Stimulated activated CD8-positive, alpha-beta memory T cell treated with anti-CD3 and anti-CD28 coated beads, Interleukin-4, amount 100 ng/mL, for 1 hour (primary cell): ENCODE results near the gene TDRD7.
"Not testable (repeated sequence)": the region's sequence is repeated elsewhere in the genome, so short reads cannot be mapped to it uniquely, and the experiment has no call there.

Source experiments
- DNase-seq, 2 donors: peaks; one replicate each; pipeline ENCODE4 v3.0.0-alpha.2; 2020; ENCODE audit warnings: low read depth in 2 of 2, low spot score in 1 of 2

Gene TDRD7

GRCh38 chr9:97478301-97478981 is 66.5 kb downstream of the TDRD7 start:
- DNase-seq: no peak

- no peak for DNase-seq
Measured at GRCh38 chr9:97479496-97480159, 67.7 kb downstream of the TDRD7 start.

GRCh38 chr9:97480174-97480573 is 68.3 kb downstream of the TDRD7 start:
- DNase-seq: no peak

- DNase-seq: no peak
Measured at GRCh38 chr9:97480749-97481148, 68.9 kb downstream of the TDRD7 start.

- no peak for DNase-seq
Measured at GRCh38 chr9:97484134-97484533, 72.2 kb downstream of the TDRD7 start.

- no peak for DNase-seq
Measured at GRCh38 chr9:97487107-97487506, 75.2 kb downstream of the TDRD7 start.

GRCh38 chr9:97487861-97488260 is 76.0 kb downstream of the TDRD7 start:
- DNase-seq: no peak

- DNase-seq: no peak
Measured at GRCh38 chr9:97491216-97491999, 79.5 kb downstream of the TDRD7 start.

GRCh38 chr9:97497558-97498375 is 85.9 kb downstream of the TDRD7 start:
- DNase-seq: not testable (repeated sequence)

- DNase-seq: not testable (repeated sequence)
Measured at GRCh38 chr9:97498846-97499245, 87.0 kb downstream of the TDRD7 start.

GRCh38 chr9:97500263-97500662 is 88.4 kb downstream of the TDRD7 start:
- DNase-seq: no peak

- no peak for DNase-seq
Measured at GRCh38 chr9:97500765-97501176, 88.9 kb downstream of the TDRD7 start.

GRCh38 chr9:97501177-97501971 is 89.5 kb downstream of the TDRD7 start, which contains the start of gene TMOD1:
TMOD1 (plus strand) TSS chr9:97501666; CDS start chr9:97524189, 22,523 bp downstream.
- no peak for DNase-seq

- no peak for DNase-seq
Measured at GRCh38 chr9:97501972-97502221, 90.0 kb downstream of the TDRD7 start.

- no peak for DNase-seq
Measured at GRCh38 chr9:97502222-97502983, 90.5 kb downstream of the TDRD7 start.

GRCh38 chr9:97502984-97503861 is 91.3 kb downstream of the TDRD7 start:
- DNase-seq: no peak

GRCh38 chr9:97503862-97504210 is 91.9 kb downstream of the TDRD7 start:
- DNase-seq: no peak

- DNase-seq: no peak
Measured at GRCh38 chr9:97504381-97505216, 92.7 kb downstream of the TDRD7 start.
